HG03039 (cell line): ENCODE data around the gene DNMT3B.
A peak's percentile ranks its signal among the peaks of the same experiment; 100 is the strongest.
"Not testable (repeated sequence)": the region's sequence is repeated elsewhere in the genome, so short reads cannot be mapped to it uniquely, and the experiment has no call there.

Experiments
- ATAC-seq: cut with Tn5 transposase; IDR thresholded peaks from one replicate; pipeline ENCODE4 v1.9.1; 2021; ENCODE audit warnings: mild to moderate bottlenecking, moderate library complexity; ENCODE audit not compliant: unreplicated experiment

Gene DNMT3B

DNA sequence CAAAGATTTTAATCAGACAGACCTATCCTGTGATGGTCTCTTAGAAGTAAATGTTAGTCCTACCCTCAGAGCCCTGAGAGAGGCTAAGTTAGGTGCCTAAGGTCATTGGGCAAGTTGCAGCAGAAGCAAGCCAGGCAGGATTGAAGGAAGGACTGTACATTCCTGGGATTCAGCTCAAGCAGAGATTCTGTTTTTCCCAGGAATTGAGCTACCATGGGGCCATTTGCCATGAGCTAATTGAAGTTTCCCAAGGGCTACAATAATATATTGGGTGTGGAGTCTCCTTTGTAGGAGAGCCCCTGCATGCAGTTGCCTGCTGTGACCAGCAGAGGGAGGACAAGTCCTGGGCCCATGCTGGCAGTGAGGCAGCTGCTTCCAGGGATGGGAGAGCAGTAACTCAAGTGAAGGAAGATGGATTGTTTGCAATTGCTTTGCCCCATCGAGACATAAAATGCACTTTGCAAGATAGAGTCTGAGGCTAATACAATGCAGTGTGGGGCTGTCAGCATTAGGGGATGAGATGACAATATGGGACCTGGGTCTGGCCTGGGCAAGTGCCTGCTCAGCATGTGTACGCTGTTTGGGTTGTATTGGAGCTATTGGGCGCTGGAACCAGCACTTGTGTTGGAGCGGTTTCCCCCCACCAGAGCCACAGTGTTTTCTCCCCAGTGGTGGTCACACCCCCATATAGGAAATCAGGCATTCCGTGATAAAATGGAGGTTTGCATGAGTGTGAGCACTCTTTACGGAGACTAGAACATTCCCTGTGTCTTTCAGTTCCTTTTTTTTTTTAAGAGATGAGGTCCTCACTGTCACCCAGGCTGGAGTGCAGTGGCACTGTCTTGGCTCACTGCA, 27.9 kb downstream of the DNMT3B start:
- no peak for ATAC-seq

DNA sequence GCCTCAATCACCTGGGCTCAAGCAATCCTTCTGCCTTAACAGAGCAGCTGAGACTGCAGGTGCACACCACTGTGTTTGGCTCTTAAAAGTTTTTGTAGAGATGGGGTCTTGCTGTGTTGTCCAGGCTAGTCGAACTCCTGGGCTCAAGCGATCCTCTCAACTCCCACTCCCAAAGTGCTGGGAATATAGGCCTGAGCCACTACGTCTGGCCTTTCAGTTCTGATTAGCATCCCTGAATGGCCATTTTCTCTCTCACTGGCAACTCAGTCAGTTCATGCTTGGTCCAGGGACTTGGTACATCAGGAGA, 28.5 kb downstream of the DNMT3B start:
- ATAC-seq: no peak

DNA sequence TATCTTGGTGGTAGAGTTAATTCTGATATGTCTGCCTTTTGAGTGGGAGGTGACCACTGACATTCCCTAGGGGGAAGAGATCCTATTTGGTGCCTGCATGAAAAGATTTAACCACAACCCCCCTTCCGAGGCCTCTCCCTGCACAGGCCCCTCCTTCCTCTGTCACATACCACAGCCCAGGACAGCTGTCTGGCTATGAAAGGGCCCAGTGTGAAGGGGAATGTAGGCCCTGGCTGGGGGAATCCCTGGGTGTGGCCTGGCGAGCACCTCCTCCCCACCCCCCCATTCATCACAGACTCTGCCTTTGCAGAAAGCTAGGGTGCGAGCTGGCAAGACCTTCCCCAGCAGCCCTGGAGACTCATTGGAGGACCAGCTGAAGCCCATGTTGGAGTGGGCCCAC, 30.1 kb downstream of the DNMT3B start:
- peak; percentile 61 for ATAC-seq

DNA sequence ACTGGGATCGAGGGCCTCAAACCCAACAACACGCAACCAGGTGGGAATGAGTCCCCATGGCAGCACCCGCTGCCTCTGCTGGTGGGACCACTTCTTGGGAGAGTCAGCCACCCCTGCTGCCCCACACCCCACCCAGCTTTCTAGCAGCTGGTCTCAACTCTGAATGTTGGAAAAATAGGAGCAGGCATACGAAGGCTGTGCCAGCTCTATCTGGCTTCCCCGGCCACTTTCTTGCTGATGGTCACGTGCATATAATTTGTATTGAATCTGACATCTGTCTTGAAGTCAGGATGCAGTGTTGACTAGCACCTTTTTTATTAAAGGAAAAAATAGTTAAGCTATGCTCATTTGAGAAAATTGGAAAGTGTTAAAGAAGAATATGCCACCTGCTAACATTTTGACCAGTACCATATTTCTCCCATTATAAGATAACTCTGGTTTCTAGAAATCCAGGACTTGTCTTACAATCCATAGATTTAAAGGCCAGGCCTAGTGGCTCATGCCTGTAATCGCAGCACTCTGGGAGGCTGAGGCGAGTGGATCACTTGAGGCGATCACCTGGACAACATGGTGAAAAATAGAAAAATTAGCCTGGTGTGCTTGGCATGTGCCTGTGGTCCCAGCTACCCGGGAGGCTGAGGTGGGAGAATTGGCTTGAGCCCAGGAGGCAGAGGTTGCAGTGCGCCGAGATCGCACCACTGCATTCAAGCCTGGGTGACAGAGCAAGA, 30.7 kb downstream of the DNMT3B start:
- no peak for ATAC-seq

DNA sequence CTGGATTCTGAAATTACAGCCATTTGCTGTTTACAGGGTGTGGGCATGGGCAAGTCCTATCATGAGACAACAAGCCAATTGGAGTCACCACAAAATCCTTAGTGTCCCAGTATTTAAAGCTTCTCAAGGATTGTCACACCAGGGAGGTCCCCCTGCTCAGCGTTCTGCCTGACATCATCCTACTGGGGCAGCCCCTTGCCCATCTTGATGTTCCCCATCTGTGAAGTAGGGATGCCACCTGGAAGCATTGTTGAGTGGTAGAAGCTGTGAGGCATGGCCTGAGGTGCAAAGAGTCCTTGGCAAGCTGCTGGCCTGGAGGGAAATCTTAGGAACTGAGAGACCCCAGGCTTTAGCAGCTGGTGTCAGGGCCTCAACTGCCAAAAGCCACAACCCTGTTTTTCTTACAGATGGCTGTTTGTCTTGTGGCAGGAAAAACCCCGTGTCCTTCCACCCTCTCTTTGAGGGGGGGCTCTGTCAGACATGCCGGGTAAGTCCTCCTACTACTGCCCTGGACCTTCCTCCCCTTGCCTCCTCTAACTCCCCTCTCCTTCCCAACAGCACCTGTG, 34.3 kb downstream of the DNMT3B start:
- ATAC-seq: no peak

DNA sequence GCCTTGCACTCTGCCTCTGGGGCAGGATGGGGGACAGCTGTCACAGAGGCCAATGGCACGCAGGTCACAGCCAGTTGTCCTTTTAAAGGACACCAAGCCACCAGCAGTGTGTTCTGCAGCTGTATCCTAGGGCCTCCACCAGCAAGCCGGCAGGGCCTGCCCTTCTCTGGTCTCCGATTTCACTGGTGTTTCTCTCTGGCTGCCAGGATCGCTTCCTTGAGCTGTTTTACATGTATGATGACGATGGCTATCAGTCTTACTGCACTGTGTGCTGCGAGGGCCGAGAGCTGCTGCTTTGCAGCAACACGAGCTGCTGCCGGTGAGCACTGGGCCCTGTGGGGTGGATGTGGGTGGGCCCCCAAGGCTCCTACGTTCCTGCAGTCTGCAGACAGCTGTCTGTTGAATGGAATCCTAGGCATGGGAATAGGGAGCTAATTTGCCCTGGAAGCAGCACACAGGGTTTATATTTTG, 34.8 kb downstream of the DNMT3B start:
- ATAC-seq: no peak

DNA sequence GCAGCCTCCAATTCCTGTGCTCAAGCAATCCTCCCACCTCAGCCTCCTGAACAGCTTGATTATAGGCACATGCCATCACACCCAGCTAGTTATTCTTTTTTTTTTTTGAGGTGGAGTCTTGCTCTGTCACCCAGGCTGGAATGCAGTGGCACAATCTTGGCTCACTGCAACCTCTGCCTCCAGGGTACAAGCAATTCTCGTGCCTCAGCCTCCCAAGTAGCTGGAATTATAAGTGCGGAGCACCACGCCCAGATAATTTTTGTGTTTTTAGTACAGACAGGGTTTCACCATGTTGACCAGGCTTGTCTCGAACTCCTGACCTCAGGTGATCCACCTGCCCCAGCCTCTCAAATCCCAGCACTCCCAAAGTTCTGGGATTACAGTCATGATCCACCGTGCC, 35.4 kb downstream of the DNMT3B start:
- ATAC-seq: not testable (repeated sequence)

DNA sequence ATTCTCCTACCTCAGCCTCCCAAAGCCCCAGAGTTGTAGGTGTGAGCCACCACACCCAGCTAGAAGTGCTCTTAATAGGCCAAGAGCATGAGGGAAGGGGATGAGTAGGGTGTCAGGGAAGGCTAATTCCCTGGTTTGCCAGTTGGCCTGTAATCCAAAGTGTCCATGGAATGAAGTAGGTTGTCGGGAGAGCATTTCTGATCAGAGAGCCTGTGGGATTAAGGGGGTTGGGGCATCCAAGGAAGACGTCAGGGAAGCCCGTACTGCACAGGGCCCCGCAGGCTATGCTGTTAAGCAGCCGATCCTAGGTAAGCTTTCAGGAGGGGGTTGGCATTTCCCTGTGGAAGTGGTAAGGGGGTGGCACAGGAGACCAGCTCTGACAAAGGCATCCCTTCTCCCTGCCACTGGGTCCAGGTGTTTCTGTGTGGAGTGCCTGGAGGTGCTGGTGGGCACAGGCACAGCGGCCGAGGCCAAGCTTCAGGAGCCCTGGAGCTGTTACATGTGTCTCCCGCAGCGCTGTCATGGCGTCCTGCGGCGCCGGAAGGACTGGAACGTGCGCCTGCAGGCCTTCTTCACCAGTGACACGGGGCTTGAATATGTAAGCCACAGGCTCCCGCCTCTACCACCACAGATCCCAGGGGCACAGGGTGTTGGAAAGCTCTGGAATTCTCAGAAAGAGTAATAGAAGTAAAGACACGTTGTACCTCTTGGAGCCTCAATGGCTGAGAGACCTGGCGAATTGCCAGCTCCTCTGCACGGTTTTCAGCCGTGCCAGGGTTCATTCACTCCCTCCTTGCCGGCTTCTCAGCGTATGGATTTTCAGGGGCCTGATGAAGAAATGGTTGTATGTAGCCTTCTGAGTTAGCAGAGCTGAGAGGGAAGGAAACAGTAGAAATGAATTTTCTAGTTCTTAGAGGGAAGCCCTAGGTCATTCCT, 36.1 kb downstream of the DNMT3B start:
- no peak for ATAC-seq

DNA sequence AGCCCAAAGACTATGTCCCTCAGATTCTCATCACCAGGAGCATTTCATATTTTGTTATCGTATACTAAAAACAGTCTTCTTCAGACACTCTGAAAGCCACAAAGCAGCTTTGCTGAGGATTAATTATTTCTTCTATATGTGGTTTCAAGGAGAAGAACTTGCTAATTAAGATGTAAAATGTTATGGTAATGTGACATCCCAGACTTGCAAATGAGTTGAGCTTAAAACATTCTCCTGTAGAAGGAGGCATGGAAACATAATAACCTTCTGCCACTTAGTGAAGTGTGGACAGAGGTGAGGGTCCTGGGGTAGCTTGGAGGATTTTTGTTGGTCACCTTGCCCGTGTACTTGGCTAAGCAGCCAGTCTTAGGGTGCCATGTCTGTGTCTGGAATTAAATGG, 40.9 kb downstream of the DNMT3B start:
- no peak for ATAC-seq

DNA sequence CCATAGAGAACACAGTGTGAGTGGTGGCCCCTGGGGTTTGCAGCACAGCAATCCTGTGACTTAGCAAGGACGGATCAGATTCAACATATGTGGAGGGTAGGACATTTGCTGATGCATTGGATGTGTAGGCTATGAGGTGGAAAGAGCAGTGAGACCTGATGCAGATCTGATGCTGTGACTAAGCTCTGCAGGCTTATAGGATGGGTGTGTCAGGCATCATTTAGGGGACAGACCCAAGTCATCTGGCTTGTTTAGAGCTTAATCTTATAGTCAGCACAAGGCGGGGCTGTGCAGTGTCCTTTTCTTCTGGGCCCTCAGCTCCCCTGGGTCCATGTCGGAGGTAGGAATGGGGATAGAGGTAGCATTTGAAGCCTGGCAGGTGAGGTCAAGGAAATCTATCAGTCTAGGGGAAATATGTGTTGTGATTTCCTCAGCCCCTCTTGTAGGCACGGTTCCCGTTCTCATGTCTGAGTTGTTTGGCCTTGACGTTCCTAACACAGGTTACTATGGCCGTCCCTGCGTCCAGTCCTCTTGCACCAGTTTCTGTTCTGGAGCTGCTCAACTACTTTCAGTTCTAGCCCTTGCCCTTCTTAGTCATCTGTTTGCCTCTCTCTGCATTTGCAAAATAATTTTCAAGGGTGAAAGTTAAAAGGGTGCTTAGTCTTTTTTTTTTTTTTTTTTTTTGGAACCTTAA, 42.0 kb downstream of the DNMT3B start:
- ATAC-seq: no peak

DNA sequence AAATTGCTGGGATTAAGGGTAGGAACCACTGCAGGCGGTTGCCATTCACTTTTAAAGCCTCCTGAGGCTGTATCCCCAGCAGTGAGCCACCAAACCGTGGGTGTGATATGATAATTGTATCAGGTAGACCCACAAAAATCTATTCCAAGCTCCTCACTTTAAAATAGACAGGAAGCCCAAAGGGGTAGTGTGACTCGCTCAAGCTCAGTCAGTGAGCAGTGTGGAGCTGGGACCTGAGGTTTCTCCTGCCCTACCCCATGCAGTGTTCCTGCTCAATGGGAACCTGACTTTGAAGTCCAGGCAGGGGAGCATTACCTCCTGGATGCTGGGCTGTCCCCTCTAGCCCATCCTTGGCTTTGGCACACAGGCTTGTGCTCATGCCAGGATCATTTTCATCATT, 42.6 kb downstream of the DNMT3B start:
- no peak for ATAC-seq

DNA sequence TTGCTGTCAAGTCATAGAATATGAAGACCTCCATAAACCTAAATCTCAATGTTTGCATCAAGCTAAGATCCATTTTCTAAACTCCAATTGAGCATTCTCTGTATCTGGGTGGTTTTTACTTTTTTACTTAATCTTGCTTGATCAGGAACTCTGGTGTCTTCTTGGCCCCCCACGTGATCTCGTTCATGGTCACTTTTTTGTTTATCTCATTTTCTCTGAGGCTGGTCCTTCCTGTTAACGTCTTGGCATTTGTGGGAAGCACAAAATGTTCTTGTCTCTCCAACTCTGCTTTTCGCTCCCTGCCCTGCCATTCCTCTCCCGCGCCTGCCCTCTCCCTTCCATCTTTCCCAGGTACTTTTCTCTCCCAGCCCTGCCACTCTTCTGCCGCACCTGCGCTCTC, 43.5 kb downstream of the DNMT3B start:
- ATAC-seq: no peak

DNA sequence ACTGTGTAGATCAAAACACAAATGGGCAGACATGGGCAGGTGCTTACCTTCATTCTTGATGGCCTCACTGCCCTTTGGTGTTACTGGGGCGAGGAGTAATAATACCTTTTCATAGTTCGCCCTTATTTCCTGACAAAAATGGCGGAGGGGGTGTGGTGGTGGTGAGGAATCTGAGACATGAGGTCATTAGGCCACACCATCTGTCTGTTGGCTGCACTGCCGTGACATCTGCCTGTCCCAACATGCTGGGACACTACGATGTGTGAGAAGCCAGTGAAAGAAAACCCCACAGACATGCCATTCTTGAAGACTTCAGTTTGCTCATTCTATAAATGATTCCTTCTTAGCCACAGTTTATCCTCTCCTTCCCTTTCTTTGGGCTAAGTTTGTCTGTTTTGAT, 44.2 kb downstream of the DNMT3B start:
- ATAC-seq: no peak

DNA sequence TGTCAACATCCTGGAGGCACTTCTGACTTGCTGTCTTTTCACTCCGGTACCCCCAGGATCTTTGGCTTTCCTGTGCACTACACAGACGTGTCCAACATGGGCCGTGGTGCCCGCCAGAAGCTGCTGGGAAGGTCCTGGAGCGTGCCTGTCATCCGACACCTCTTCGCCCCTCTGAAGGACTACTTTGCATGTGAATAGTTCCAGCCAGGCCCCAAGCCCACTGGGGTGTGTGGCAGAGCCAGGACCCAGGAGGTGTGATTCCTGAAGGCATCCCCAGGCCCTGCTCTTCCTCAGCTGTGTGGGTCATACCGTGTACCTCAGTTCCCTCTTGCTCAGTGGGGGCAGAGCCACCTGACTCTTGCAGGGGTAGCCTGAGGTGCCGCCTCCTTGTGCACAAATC, 45.5 kb downstream of the DNMT3B start:
- no peak for ATAC-seq

DNA sequence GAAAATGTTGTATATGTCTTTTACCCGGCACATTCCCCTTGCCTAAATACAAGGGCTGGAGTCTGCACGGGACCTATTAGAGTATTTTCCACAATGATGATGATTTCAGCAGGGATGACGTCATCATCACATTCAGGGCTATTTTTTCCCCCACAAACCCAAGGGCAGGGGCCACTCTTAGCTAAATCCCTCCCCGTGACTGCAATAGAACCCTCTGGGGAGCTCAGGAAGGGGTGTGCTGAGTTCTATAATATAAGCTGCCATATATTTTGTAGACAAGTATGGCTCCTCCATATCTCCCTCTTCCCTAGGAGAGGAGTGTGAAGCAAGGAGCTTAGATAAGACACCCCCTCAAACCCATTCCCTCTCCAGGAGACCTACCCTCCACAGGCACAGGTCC, 46.3 kb downstream of the DNMT3B start:
- no peak for ATAC-seq

DNA sequence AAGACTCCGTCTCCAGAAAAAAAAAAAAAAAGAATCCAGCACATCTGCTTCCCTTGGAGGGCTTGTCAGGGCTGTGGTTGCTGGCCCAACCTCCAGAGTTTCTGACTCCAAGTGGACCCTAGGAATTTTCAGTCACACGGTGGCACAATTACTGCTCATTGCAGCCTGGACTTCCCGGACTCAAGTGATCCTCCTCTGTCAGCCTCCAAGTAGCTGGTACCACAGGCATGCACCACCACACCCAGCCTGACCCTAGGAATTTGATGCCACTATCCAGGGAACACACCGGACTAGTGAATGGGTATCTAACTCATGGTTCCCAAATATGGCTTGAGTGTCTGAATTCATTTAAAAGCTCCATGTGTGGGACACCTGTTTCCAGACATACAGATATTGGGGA, 47.7 kb downstream of the DNMT3B start:
- ATAC-seq: no peak

DNA sequence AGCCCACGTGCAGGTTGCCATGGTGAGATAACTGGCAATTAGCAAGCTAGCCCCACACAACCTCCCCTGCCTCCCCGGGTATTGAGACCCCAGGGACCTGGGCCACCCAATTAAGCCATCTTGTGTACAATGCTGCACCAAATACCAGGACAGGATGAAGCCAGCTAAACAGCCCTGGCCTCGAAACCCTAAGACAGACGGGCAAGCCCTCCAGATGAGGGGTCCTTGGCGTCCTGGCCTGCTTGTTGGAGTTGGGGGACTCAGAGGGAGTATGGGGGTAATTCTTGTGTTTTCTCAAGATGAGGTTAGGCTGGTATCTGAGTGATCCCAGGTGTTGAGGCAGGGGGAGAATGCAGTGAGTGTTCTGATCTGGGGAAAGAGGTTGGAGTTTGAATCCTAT, 48.8 kb downstream of the DNMT3B start:
- ATAC-seq: no peak

DNA sequence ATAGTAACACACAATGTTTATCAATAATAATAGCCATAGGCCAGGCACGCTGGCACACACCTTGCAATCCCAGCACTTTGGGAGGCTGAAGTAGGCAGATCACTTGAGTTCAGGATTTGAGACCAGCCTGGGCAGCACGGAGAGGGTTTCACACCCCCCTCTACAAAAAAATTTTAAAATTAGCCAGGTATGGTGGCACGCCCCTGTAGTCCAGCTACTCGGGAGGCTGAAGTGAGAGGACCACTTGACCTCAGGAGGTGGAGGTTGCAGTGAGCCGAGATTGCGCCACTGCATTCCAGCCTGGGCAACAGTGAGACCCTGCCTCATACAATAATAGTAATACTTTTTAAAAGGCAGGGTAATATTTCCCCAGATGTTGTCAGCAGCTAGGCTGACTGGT, 49.7 kb downstream of the DNMT3B start:
- no peak for ATAC-seq

DNA sequence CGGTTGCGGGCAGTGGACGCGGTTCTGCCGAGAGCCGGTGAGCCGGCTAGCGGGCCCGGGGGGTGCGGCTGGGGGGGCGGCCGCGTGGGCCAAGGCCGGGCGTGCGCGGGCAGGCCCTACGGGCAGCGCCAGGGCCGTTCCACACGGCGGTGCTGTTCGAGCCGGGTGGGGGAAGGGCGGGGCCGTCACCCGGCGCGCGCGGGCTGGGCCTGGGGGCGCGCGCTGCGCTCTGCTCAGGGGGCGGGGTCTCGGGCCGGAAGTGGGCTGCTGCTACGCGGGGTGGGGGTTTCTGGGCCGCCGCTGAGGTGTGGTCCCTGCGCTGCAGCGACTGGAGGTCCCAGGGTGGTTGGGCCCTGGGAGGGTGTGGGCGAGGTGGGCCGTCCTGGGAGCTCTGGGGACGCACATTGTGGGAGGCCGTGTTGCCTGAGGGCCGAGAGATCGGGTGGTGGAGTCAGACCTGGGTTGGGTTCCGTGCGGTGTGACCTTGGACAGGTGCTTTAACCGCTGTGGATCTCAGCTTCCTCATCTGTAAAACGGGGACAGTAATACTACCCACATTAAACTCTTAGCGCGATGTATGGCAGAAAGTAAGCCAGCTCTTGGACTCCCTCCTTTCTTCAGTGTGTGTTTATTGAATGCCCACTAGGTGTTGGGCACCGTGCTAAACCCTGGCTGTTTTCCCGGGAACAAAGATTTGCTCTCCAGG, 58.0 kb downstream of the DNMT3B start:
- ATAC-seq: peak; percentile 43
